ENCODE results near the gene DACH1.
"Not testable (repeated sequence)": the region's sequence is repeated elsewhere in the genome, so short reads cannot be mapped to it uniquely, and the experiment has no call there.

- TF ChIP-seq NFYB (CRISPR knock-in tag; conservative IDR thresholded peaks at IDR 0.05; ENCODE audit: low read depth); ELF4 (CRISPR knock-in tag; IDR thresholded peaks at IDR 0.05; ENCODE audit: low read depth): not testable (repeated sequence)
- TF ChIP-seq, protein P1, sequence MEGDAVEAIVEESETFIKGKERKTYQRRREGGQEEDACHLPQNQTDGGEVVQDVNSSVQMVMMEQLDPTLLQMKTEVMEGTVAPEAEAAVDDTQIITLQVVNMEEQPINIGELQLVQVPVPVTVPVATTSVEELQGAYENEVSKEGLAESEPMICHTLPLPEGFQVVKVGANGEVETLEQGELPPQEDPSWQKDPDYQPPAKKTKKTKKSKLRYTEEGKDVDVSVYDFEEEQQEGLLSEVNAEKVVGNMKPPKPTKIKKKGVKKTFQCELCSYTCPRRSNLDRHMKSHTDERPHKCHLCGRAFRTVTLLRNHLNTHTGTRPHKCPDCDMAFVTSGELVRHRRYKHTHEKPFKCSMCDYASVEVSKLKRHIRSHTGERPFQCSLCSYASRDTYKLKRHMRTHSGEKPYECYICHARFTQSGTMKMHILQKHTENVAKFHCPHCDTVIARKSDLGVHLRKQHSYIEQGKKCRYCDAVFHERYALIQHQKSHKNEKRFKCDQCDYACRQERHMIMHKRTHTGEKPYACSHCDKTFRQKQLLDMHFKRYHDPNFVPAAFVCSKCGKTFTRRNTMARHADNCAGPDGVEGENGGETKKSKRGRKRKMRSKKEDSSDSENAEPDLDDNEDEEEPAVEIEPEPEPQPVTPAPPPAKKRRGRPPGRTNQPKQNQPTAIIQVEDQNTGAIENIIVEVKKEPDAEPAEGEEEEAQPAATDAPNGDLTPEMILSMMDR (IDR thresholded peaks at IDR 0.05) = not testable (repeated sequence)
- TF ChIP-seq, protein P2, sequence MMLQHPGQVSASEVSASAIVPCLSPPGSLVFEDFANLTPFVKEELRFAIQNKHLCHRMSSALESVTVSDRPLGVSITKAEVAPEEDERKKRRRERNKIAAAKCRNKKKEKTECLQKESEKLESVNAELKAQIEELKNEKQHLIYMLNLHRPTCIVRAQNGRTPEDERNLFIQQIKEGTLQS (CRISPR knock-in tag; conservative IDR thresholded peaks at IDR 0.05) = not testable (repeated sequence)
- TF ChIP-seq, protein P3, sequence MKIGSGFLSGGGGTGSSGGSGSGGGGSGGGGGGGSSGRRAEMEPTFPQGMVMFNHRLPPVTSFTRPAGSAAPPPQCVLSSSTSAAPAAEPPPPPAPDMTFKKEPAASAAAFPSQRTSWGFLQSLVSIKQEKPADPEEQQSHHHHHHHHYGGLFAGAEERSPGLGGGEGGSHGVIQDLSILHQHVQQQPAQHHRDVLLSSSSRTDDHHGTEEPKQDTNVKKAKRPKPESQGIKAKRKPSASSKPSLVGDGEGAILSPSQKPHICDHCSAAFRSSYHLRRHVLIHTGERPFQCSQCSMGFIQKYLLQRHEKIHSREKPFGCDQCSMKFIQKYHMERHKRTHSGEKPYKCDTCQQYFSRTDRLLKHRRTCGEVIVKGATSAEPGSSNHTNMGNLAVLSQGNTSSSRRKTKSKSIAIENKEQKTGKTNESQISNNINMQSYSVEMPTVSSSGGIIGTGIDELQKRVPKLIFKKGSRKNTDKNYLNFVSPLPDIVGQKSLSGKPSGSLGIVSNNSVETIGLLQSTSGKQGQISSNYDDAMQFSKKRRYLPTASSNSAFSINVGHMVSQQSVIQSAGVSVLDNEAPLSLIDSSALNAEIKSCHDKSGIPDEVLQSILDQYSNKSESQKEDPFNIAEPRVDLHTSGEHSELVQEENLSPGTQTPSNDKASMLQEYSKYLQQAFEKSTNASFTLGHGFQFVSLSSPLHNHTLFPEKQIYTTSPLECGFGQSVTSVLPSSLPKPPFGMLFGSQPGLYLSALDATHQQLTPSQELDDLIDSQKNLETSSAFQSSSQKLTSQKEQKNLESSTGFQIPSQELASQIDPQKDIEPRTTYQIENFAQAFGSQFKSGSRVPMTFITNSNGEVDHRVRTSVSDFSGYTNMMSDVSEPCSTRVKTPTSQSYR (CRISPR knock-in tag; IDR thresholded peaks at IDR 0.05) = not testable (repeated sequence)
Observed at GRCh38 chr13:71837582-71837981, 29.4 kb downstream of the DACH1 start.
